GM23338 (cell line): Measurements from ENCODE around the gene TSHZ3. TPM values are rescaled to one million over a fixed set of nuclear protein-coding genes. Genes with fewer than 3 reads are reported as not detected.

Experiments used
- ATAC-seq: fragments of 200-7000 bp; cut with Tn5 transposase; 3 replicates; pipeline ENCODE4 v1.9.1; 2020
- DNase-seq: peaks from one replicate; pipeline ENCODE4 v3.0.0-alpha.2; 2015; ENCODE audit warnings: low spot score
- H2AFZ ChIP-seq: fragments of 200-600 bp; sonication (generic); 2 replicates; pipeline ENCODE4 v1.8.0; 2016; ENCODE audit warnings: antibody characterized with exemption, mild to moderate bottlenecking, moderate library complexity
- H3F3A ChIP-seq: fragments of 200-600 bp; sonication (generic); replicated peaks from 2 replicates; pipeline ENCODE4 v1.8.0; 2017; ENCODE audit warnings: antibody characterized with exemption, mixed run types, low read depth
- H3K27ac ChIP-seq: fragments of 200-600 bp; sonication (generic); 2 replicates; pipeline ENCODE4 v1.6.1; 2016; ENCODE audit warnings: low read depth
- H3K27me3 ChIP-seq: fragments of 200-600 bp; sonication (generic); 2 replicates; pipeline ENCODE4 v1.8.0; 2016; ENCODE audit warnings: mild to moderate bottlenecking, mixed run types, moderate library complexity; ENCODE audit not compliant: insufficient read depth
- H3K36me3 ChIP-seq: fragments of 200-600 bp; sonication (generic); 2 replicates; pipeline ENCODE4 v1.8.0; 2016; ENCODE audit warnings: mild to moderate bottlenecking; ENCODE audit not compliant: insufficient read depth
- H3K4me1 ChIP-seq: fragments of 200-600 bp; sonication (generic); 2 replicates; pipeline ENCODE4 v1.8.0; 2016; ENCODE audit warnings: mild to moderate bottlenecking, moderate library complexity; ENCODE audit not compliant: insufficient read depth
- H3K4me2 ChIP-seq: fragments of 200-600 bp; sonication (generic); 2 replicates; pipeline ENCODE4 v1.7.1; 2017; ENCODE audit warnings: mixed run types
- H3K4me3 ChIP-seq: fragments of 200-600 bp; sonication (generic); 2 replicates; pipeline ENCODE4 v1.6.1; 2016; ENCODE audit warnings: mixed run types
- H3K79me2 ChIP-seq: fragments of 200-600 bp; sonication (generic); replicated peaks from 2 replicates; pipeline ENCODE4 v1.8.0; 2017; ENCODE audit warnings: mild to moderate bottlenecking; ENCODE audit not compliant: insufficient read depth
- H3K9me2 ChIP-seq: fragments of 200-600 bp; sonication (generic); 2 replicates; pipeline ENCODE4 v1.8.0; 2017; ENCODE audit not compliant: insufficient read depth
- H4K20me1 ChIP-seq: fragments of 200-600 bp; sonication (generic); replicated peaks from 2 replicates; pipeline ENCODE4 v1.8.0; 2017; ENCODE audit warnings: mild to moderate bottlenecking; ENCODE audit not compliant: insufficient read depth
- H3K27ac Mint-ChIP-seq: 2 replicates; pipeline ENCODE4 v1.8.0; 2020; ENCODE audit warnings: inconsistent platforms, mild to moderate bottlenecking, moderate library complexity, mixed read lengths
- H3K27me3 Mint-ChIP-seq: 3 replicates; pipeline ENCODE4 v1.8.0; 2022; ENCODE audit warnings: low read depth, mild to moderate bottlenecking, moderate library complexity, mixed read lengths, inconsistent platforms; ENCODE audit not compliant: insufficient read depth, poor library complexity
- H3K36me3 Mint-ChIP-seq: 3 replicates; pipeline ENCODE4 v1.8.0; 2021; ENCODE audit warnings: low read depth, mild to moderate bottlenecking, inconsistent platforms, moderate library complexity, mixed read lengths
- H3K4me1 Mint-ChIP-seq: 3 replicates; pipeline ENCODE4 v1.8.0; 2020; ENCODE audit warnings: mild to moderate bottlenecking, inconsistent platforms, mixed read lengths
- H3K4me3 Mint-ChIP-seq: 3 replicates; pipeline ENCODE4 v1.8.0; 2021; ENCODE audit warnings: moderate library complexity, mild to moderate bottlenecking, inconsistent platforms, mixed read lengths
- H3K9me3 Mint-ChIP-seq: 3 replicates; pipeline ENCODE4 v1.8.0; 2020; ENCODE audit warnings: moderate library complexity, mild to moderate bottlenecking, inconsistent platforms, mixed read lengths
- CREB1 ChIP-seq: fragments of 250-450 bp; sonication (Bioruptor Pico); IDR thresholded peaks from 2 replicates; pipeline ENCODE4 v1.5.0; 2020; ENCODE audit warnings: low read depth, mild to moderate bottlenecking, moderate library complexity
- CTCF ChIP-seq, 2 experiments: fragments of 200-600 bp in 1 of 2; sonication (generic) in 1 of 2; conservative IDR thresholded peaks; 2 replicates each; pipeline versions ENCODE4 v1.5.1 to v1.6.1; 2016 to 2017; ENCODE audit warnings: antibody characterized with exemption in 2 of 2, low read depth in 2 of 2, mild to moderate bottlenecking in 2 of 2, moderate library complexity in 1 of 2
- ETS1 ChIP-seq: IDR thresholded peaks from 2 replicates; pipeline ENCODE4 v1.6.1; 2016; ENCODE audit warnings: antibody characterized with exemption
- EZH2 ChIP-seq: fragments of 200-600 bp; sonication (generic); IDR thresholded peaks from one replicate; pipeline ENCODE4 v1.8.0; 2017; ENCODE audit warnings: antibody characterized with exemption, mild to moderate bottlenecking, low read depth; ENCODE audit not compliant: unreplicated experiment
- EZH2phosphoT487 ChIP-seq: fragments of 200-600 bp; sonication (generic); IDR thresholded peaks from one replicate; pipeline ENCODE4 v1.8.1; 2018; ENCODE audit warnings: antibody characterized with exemption; ENCODE audit not compliant: unreplicated experiment
- JUNB ChIP-seq: IDR thresholded peaks from one replicate; pipeline ENCODE4 v1.6.1; 2016; ENCODE audit warnings: antibody characterized with exemption; ENCODE audit not compliant: unreplicated experiment
- NANOG ChIP-seq: IDR thresholded peaks from 2 replicates; pipeline ENCODE4 v1.6.1; 2016; ENCODE audit warnings: antibody characterized with exemption, borderline replicate concordance
- POLR2AphosphoS5 ChIP-seq: IDR thresholded peaks from 2 replicates; pipeline ENCODE4 v1.6.1; 2016; ENCODE audit warnings: antibody characterized with exemption, low read depth
- STAT1 ChIP-seq: IDR thresholded peaks from one replicate; pipeline ENCODE4 v1.6.1; 2016; ENCODE audit warnings: antibody characterized with exemption; ENCODE audit not compliant: unreplicated experiment
- ZNF114 ChIP-seq: fragments of 250-450 bp; sonication (Bioruptor Pico); IDR thresholded peaks from 2 replicates; pipeline ENCODE4 v1.5.0; 2020; ENCODE audit warnings: mild to moderate bottlenecking, moderate library complexity
- ZNF331 ChIP-seq: fragments of 250-450 bp; sonication (Bioruptor Pico); IDR thresholded peaks from 2 replicates; pipeline ENCODE4 v1.5.0; 2020; ENCODE audit warnings: low read depth, mild to moderate bottlenecking, moderate library complexity
- ZNF462 ChIP-seq: fragments of 250-450 bp; sonication (Bioruptor Pico); IDR thresholded peaks from 2 replicates; pipeline ENCODE4 v1.5.0; 2020; ENCODE audit warnings: mild to moderate bottlenecking, moderate library complexity
- polyA plus RNA-seq: library from polyadenylated mRNA; unstranded; fragments of >200 nt; fragmentation: Nextera tagmentation; extraction: Ambion mirVana; gene quantifications from 2 replicates; pipeline ENCODE4 v1.2.1, GENCODE V29; 2016
- total RNA-seq: library from RNA; depleted of rRNA; stranded (reverse); fragments of >200 nt; shearing (Covaris generic); gene quantifications from 2 replicates; pipeline ENCODE4 v1.2.3, GENCODE V29; 2014

TSHZ3 gene
- total and polyA plus RNA-seq, 2 experiments from 2014 or later, result 3.8 to 8.9 TPM

- no peak for TF ChIP-seq ZNF462 (CRISPR knock-in tag)
- TF ChIP-seq EZH2, result no peak
- TF ChIP-seq STAT1, result no peak
- no peak for TF ChIP-seq ZNF331 (CRISPR knock-in tag)
- TF ChIP-seq CTCF (conservative IDR thresholded peaks at IDR 0.05; ENCODE audit: low read depth in 2 of 2), result no peak
- no peak for TF ChIP-seq ZNF114 (CRISPR knock-in tag)
Observed at GRCh38 chr19:31326329-31327028, 22.8 kb downstream of the TSHZ3 start (continued).

- Mint-ChIP-seq H3K36me3 (no peaks in the 10 kb centered on the region), H3K27me3 (peaks cover 2% of the 10 kb centered on the region), H3K27ac (peak overlapping the region; percentile 23; the same call in 1 of the 2 replicates), H3K4me3 (no peak overlapping the region), H3K4me1 (peaks cover 22% of the 10 kb centered on the region), H3K9me3 (no peaks in the 10 kb centered on the region)
- no peak for ATAC-seq
- no peak for DNase-seq
- H3K27ac ChIP-seq, result no peak overlapping the region
- no peak overlapping the region for H3K4me2 ChIP-seq
- H3K27me3 ChIP-seq, result no peaks in the 10 kb centered on the region
- peaks cover 68% of the 10 kb centered on the region for H3K79me2 ChIP-seq
- no peak overlapping the region for H3K4me3 ChIP-seq
- no peak overlapping the region for H2AFZ ChIP-seq
- H4K20me1 ChIP-seq, result no peaks in the 10 kb centered on the region
- no peaks in the 10 kb centered on the region for H3K9me2 ChIP-seq
- H3F3A ChIP-seq, result no peaks in the 10 kb centered on the region
- H3K4me1 ChIP-seq, result no peaks in the 10 kb centered on the region; the same call in 1 of the 2 replicates
- no peaks in the 10 kb centered on the region for H3K36me3 ChIP-seq
- TF ChIP-seq EZH2 (no peak), EZH2phosphoT487 (no peak), ETS1 (no peak), NANOG (no peak), ZNF331 (CRISPR knock-in tag) (no peak), POLR2AphosphoS5 (no peak), JUNB (no peak), STAT1 (no peak), CREB1 (no peak)
Observed at GRCh38 chr19:31325342-31325741, 23.9 kb downstream of the TSHZ3 start.
